CD4-positive, alpha-beta T cell treated with Interleukin-12 subunit alpha and Interleukin-12 subunit beta, for 1 hour (primary cell): ENCODE data around the gene C1orf50.
"Not testable (repeated sequence)": the region's sequence is repeated elsewhere in the genome, so short reads cannot be mapped to it uniquely, and the experiment has no call there.

Experiments used
- DNase-seq: peaks from one replicate; pipeline ENCODE4 v3.0.0-alpha.2; 2020

C1orf50 gene

DNA sequence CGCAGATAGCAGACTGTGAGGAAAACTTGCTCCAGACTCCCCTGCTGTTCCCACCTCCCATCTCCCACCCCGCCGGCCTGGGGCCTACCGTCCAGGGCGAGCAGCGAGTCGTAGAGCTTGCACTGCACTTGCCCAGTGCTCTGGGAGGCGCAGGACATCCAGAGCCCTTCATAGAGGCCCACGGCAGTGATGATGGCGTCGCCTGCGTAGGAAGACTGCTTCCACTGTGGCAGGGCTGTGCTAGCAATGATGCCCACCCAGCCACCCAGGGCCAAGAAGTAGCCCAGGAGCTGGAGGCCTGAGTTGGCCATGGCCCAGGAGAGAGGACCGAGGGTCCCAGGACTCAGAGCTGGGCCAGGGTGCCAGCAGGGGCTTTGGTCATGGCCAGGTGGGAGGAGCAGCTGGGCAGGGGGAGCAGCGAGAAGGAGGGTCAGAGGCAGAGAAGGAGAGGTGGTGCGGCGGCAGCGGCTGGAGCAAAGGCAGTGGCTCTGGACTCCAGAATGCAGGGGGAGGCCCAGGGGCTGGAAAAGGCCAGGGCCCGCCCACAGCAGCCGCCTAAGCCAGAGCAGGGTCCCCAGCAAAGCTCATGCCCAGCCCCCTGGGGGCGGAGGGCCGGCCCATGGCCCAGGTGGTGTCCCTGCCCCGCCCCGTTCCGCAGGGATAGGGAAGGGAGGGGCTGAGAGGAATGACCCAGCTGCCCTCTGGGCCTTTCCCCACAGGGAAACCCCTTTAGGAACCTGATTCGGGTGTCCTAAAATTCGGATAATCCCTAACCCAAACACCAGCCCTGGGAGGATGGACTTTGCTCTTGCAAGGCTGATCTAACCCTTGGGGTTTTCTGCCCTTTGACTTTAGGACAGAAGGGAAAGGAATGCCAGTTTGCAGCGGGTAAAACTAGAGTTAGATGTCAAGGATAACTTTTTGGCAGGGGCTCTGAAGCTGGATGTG lies 27.0 kb upstream of the C1orf50 start, which contains the start of gene CLDN19:
CLDN19 (minus strand) TSS at position 484 of the 948 bp plus-strand sequence; CDS start at position 311, 173 bp downstream.
- no peak for DNase-seq

GRCh38 chr1:42740851-42741580 lies 26.0 kb upstream of the C1orf50 start:
- DNase-seq: no peak

DNA sequence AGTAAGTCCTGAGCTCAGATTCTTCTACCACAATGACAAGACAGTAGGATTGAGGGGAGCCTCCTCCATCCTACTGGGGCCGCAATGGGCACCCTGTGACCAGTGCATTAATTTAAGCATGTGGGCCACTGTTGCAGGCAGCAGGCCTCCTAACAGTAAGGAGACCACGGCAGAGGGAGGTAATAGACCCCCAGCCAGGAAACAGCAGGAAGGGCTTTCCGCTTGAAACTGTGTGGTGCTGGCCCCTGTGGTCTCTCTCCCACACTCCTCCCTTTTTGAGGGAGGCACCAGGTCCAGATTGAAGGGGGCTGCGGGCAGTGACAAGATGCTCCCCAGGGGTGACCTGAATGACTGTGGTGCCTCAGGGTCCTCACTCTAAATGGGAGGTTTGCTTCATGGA lies 25.3 kb upstream of the C1orf50 start:
- no peak for DNase-seq

- no peak for DNase-seq
Measured at GRCh38 chr1:42742141-42742540, 24.9 kb upstream of the C1orf50 start.

- DNase-seq: no peak
Measured at GRCh38 chr1:42742617-42743316, 24.3 kb upstream of the C1orf50 start.

- no peak for DNase-seq
Measured at GRCh38 chr1:42743317-42744147, 23.5 kb upstream of the C1orf50 start.

DNA sequence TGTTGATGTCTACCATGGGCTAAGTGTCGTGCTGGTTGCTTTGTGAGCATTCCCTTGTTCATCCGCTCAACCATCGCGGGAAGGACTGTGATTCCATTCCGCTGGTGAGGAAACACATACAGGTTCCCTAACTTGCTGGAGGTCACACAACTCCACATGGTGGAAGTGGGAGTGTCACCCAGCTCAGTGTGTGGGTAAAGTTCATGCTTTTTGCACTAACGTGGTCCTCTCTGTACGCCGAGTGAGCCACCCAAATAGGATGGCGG lies 23.0 kb upstream of the C1orf50 start:
- DNase-seq: no peak

DNA sequence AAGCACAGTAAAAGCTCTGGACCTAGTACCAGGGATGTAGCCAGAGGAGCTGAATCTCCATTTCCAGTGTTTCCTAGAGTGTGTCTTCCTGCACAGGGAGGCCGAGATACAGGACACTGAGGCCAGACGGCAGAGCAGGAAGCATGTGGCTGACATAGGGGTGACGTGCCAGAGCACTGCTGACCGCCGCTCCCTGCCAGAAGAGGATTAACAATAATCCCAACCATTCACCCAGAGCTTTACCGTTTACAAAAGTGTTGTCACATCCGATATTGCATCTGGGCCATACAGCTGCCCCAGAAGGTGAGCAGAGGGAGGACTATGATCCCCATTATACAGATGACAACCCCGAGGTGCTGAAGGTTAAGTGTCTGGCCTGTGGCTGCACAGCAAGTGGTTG lies 21.2 kb upstream of the C1orf50 start:
- no peak for DNase-seq

DNA sequence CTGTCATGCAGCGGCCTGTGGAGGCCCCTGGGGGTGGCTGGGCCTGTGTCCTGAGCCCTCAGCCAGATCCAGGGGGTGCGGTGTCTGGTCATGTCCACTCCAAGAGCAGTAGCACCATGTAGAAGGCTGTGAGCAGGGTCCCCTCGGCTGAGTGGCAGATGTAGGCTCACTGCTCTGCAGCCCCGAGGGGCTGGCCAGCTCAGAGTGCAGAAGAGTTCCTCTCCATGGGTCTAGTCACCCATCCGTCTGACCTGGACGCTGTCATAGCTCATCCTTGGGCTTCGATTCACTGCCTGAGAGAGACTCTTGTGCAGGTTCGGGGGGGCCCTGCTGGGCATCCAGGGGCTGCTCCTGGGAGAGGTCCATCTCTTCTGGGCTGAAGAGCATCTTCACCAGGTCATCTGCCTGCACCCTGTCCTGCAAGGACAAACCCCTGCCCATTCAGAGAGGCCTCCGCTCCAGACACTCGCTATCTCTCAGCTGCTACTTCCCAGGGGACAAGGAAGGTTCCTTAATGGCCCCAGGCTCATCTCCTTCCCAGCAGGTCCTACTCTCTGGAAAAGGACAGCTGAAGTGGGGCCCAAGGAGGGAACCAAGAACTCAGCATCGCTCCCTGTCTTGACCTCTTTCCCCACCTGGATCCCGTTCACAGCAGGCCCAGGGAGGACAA lies 20.5 kb upstream of the C1orf50 start:
- no peak for DNase-seq

DNA sequence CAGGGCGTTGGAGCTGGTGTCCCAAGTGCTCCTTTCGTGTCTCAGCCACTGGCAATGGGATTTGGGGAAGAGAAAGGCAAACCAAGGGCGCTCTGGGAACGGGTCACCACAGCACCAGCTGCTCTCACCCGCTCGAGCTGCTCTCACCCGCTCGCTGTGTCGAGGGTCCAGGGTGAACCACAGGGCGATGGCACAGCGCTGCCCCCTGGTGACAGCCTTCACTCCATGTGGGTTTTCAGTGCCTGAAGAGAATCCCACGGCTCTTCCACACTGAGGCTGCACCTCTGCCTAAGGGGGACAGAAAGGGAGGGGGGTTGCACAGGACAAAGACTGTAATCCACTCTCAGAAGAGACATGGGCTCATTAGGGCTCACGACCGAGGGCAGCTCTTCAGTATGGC lies 19.9 kb upstream of the C1orf50 start:
- peak; percentile 50 for DNase-seq

GRCh38 chr1:42748021-42748420 lies 19.0 kb upstream of the C1orf50 start:
- DNase-seq: no peak

GRCh38 chr1:42748461-42749410 lies 18.3 kb upstream of the C1orf50 start:
- no peak for DNase-seq

DNA sequence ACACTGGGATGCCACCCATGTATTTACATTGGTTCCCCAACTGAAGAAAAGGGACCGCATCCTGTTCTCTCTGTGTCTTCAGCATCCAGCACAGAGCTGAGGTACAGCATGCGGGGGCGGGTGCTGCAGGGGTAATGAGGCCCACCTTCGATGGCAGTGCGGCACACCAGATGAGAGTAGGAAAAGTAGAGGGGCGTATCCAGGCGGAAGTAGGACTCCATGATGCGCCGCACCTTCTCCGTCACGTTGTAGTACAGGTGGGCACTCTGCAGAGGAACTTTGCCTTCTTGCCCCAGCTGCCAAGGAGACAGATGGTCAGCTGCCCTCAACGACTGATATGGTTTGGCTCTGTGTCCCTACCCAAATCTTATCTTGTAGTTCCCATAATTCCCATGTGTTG lies 17.0 kb upstream of the C1orf50 start:
- no peak for DNase-seq

DNA sequence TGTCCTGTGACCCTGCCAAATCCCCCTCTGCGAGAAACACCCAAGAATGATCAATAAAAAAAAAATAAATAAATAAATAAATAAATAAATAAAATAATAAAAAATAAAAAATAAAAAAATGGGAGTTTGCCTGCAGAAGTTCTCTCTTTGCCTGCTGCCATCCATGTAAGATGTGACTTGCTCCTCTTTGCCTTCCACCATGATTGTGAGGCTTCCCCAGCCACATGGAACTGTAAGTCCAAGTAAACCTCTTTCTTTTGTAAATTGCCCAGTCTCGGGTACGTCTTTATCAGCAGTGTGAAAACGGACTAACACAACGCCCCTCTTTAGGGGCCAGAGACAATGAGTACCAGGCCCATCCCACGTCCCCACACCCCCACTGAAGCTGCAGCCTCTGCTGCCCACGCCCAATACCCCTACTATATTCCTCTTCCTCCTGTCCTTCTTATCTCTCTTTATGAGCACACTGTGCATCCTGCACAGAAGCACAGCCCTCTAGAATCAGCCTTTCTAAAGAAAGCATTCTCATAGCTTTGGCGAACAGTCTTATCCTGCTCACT lies 15.5 kb upstream of the C1orf50 start:
- not testable (repeated sequence) for DNase-seq

DNA sequence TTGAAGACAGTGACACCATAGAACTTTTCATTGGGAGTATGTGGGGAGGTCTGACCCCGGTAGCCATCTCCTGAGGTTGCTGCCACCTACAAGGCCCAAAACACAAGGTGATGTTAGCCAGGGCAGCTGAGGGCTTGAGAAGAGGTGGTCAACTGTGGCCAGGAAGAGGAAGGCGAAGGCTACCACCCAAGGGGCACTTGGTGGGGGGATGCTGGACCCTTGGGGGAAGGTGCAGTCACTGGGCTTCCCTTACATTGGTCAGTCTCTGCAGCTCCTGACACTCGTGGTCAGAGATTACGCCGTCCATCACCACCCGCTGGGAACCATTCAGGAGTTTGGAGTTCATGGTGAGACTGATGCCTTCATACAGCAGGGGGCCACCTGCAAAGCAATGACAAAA lies 14.8 kb upstream of the C1orf50 start:
- no peak for DNase-seq

- DNase-seq: no peak
Measured at GRCh38 chr1:42753070-42753469, 14.0 kb upstream of the C1orf50 start.

GRCh38 chr1:42756956-42757891 lies 9.8 kb upstream of the C1orf50 start:
- peak; percentile 38 for DNase-seq

DNA sequence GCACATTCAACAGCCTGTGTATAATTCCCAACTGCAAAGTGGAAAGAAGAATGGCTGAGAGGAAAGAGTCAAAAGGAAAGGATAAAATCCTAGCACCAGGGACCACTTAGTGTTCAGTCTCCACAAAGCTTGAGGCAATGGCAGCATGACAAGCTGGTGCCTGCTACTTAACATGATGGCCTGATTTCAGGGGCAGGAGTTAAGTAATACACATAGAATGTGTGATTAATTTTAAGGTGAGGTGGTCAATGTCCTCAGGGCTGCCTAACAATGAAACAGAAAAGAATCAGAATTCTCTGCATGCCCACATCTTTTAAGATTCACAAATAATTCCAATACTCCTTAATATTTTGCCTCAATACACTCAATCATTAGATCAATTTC lies 9.2 kb upstream of the C1orf50 start:
- no peak for DNase-seq

DNA sequence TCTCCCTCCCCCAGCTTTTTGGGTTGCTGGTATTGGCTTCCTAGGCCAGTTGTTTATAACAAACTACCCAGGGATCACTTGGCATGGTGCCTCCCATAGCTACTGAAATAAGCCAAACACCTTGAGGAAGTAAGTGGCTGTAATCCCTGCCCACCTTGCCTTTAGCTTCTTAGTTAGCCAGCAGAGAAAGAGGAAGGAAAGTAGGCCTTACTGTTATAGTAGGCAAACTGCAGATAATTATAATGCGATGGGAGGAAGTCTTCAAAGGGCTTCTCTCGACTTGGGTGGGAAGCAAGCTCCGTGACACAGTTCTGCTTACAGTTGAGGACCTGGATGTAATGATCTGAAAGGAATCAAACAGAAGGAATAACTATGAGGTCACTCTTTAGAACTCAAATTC lies 8.4 kb upstream of the C1orf50 start:
- DNase-seq: no peak
